ENCODE measurements around the gene MYO10.
"Not testable (repeated sequence)": the region's sequence is repeated elsewhere in the genome, so short reads cannot be mapped to it uniquely, and the experiment has no call there.

The MYO10 gene

DNA sequence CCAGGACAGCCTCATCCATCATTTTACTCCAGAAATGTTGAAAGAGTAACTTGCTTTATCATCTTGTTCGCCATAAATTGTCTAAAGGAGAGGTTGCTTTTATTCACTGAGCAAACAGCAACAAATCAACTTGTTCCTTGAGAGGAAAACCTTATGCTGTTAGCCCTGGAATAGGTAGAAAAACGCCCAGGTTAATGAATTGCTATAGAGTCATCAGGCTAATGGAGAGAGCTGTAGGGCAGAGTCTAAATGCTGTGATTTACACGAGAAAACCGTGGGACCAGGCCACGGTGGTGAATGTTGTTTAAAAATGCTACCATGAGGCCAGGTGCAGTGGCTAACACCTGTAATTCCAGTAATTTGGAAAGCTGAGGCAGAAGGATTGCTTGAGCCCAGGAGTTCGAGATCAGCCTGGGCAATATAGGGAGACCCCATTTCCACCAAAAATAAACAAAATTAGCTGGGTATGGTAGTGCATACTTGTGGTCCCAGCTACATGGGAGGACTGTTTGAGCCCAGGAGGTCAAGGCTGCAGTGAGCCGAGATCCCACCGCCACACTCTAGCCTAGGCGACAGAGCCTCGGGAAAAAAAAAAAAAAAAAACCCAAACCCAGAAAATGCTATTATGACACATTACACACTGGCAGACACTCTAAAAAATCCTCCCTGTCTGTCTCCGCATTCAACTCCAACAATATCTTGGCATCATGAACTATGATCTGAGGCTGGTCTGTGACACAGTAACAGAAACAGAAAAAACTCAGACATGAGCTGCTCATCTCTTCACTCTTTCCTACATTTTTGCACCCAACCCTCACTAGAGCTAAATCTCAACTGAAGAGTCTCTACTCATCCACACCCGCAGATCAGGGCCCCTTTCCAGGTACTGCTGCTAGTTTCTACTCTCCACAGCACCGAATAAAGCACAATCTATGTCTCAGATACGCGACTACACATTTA lies 200.7 kb downstream of the MYO10 start:
- DNase-seq: no peak

DNA sequence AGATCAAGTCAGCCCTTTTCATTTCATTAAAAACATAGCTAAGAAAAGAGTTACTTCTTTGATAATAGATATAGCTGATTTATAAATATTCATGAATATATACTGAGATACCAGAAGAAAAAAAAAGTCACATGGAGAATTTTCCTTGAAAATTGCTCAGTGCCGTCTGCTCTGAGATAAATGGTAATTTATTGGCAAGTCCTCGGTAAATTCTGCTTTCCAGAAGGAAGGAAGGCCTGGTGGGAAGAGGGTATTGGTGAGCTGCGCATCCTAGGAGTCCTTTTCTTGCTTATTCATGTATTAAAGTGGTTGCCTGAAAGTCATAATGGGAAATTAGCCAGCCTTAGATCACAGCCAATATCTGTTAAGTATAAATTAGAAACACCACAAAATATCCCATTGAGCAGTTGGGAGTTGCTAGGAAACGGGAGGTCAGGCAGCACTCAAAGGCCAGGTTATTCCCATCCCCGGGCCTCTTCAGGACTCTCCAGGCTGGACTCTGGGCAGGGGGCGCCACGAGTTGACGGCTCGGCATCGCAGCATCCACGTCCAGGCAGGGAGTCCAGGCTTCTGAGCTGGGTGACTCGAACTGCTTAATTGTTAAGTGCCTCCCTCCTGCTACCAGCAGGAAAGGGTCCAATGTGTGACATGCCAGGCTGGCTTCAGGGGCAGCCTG lies 202.6 kb downstream of the MYO10 start:
- DNase-seq: no peak

DNA sequence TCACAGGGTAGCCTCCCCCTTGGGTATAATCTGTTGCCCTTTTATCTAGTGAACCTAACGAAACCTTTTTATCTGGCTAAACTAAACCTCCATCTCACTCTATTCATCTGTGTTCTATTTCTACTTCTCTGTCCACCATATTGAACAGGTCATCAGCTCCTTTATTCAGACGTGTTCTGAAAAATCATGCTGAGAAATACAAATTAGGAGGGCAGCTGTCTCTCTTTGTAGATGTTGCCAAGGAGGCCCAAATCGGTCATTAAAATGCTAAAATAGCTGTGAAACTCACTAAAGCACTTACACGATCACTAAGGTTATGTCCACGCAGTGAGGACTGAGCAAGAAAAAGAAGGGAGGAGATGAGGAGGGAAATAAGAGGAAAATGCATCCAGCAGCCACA lies 203.7 kb downstream of the MYO10 start:
- no peak for DNase-seq

DNA sequence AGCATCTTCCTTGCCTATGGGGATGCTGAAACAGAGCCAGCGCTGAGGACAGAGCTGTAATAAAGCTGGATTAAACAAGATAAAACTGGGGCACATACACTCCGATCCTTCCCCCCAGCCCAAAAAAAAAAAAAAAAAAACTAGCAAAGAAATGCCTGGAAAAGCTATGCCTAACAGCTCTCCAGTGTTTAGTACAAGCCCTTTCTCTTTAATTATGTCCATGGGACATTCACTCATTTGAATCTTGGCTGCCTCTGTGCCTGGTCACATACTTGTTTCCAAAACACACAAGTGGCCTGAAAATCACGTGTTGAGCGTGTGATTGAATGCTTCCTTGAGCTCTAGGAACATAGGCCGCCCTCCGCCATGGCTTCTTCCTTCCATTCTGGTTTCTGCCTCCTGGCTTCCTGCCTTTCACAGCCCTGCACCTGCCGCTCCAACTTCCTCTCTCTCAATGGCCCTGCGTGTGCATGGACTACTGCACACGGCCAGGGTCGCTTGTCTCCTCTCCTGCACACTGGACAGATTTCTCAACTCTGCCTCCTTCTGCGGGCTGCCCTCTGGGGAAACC lies 208.2 kb downstream of the MYO10 start:
- no peak for DNase-seq

DNA sequence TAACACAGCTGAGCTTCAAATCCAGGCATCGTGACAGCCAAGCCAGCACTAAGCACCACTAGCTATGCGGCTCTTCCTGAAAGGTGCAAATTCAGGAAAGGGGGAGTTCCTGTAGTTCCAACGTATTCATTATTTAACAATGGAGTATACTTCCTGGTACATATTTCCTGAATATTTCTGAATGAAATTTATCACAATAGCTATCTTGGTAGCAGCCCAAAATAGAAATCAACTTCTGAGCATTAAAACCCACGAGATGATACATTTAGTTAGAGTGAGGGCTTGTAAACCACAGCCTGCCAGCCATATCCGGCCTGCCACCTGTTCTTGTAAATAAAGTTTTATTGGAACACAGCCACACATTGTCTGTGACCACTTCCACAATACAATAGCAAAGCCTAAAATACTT lies 209.5 kb downstream of the MYO10 start:
- no peak for DNase-seq

DNA sequence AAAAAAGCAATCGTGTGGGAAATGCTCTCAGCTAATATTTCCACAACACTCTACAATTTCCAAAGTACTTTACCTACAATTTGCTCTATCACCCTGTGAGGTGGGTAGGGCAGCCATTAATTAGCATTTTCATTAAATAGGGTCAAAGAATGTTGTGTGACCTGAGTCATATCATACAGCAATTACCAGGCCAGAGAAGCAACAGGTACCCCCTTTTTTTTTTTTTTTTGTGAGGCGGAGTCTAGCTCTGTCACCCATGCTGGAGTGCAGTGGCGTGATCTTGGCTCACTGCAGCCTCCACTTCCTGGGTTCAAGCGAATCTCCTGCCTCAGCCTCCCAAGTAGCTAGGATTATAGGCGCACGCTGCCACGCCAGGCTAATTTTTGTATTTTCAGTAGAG lies 210.5 kb downstream of the MYO10 start:
- DNase-seq: no peak

DNA sequence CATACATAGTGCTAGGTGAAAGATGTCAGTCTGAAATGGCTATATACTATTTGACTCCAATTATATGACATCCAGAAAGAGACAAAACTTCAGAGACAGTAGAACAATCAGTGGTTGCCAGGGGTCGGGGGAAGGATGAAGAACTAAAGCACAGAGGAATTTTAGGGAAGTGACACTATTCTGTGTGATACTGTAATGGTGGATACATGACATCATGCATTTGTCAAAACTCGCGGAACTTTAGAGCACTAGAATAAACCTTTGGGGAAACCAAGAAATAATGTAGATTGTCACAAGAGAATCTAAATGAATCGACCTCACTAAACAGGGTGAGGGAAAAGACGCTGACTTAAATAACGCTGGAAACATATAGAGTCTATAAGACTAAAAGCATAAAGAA lies 212.3 kb downstream of the MYO10 start:
- DNase-seq: no peak

DNA sequence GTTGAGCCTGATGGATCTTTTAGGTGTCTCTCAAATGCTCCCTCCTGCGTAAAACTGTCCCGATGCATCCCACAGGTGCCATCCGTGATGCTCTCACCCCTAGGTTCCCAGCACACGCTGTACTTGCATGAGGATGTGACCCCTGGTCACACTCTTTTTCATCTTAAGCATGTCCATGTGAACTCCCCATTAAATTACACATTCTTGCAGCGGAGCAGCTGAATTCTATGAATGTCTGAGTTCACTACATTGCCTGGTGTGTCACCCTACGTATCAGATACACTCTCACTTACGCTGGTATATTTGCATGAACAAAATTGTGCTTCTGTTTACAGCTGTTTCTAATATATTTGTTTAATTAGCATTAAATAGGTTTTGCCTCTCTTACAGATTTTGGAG lies 214.0 kb downstream of the MYO10 start:
- DNase-seq: no peak

DNA sequence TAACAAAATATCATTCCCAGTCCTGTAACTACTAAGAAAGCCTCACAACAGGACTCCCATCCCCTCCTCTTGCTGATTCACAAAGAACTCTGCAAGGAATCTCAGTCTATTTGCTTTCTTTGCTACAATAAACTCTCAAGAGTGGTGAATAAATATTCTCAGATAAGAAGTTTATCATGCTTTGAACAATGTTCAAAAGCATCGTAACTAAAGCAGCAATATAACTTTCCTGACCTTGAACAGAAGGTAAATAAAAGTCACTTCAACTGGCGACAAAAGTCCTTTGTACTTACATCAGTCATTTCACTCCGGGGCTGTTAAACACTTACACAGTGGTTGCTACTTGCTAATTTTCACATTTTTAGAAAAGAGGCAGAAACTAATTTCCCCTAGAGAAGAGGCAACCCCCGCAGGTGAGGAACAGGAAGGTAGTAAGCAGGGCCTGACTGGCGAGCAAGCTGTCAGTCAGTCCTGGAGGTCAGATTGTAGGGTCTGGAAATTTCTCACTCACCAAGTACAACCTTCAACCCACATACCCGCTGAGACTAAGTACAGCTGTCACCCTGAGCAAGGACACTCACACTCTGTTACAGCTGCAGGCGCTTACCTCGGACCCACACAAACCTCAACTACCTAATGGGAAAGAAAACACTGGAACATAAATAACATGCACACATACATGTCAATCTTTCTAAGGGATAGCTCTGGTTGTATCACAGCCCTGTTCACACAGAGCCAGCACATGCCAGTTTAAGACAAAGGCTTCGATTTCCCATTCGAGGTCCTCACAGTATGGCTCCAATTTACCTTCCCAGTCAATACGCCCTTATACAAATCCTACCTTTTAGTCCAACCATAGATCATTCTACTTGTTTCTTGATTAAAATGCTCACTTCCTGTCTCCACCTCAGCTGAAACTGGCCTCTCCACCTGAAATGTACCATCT lies 214.7 kb downstream of the MYO10 start:
- no peak for DNase-seq

DNA sequence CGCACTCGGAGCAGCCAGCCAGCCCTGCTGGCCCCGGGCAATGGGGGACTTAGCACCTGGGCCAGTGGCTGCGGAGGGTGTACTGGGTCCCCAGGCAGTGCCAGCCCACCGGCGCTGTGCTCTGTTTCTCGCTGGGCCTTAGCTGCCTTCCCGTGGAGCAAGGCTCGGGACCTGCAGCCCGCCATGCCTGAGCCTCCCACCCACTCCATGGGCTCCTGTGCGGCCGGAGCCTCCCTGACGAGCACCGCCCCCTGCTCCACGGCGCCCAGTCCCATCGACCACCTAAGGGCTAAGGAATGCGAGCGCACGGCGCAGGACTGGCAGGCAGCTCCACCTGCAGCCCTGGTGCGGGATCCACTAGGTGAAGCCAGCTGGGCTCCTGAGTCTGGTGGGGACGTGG lies 218.1 kb downstream of the MYO10 start:
- DNase-seq: not testable (repeated sequence)

DNA sequence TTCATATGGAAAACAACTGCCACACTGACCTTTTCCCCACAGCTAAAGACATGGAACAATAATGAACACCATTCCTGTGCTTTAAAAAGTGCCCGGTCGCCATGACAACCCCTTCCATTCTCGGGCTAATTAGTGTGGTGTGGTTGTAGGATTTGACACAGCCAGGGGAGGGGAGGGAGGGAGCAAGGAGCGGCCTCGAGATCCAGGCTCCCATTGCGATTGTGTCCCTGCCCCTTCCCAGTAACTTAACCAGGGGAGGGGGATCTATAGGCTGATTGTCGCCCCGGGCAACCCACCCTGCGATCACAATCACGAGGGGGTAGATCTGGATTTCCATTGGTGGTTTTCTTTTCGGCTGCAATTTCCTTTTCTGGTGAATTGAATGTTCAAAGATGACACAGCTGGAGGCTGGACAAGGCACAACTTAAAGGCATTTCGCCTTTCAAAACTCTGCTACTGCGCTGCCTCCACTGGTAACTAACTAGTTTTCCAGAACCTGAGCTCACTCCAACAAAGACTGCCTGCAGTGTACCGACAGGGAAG lies 222.6 kb downstream of the MYO10 start:
- no peak for DNase-seq

DNA sequence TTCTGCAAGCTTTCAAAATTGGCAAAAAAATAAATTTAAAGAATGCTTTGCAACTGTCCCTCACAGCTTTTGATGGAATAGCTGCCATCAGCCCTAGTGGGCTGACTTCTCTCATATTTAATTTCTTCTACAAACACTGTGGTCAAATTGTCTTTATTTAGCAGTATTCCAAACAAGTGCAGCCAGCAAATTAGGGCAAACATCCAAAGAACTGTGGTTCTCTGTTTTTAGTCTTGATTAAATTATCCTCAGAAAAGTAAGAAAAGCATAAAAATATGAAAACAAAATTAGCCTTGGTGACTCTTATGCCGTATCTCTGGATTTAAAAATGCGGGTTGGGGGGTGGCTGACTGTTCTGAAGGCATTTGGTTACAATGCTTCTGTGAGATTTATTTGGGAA lies 223.5 kb downstream of the MYO10 start:
- no peak for DNase-seq

DNA sequence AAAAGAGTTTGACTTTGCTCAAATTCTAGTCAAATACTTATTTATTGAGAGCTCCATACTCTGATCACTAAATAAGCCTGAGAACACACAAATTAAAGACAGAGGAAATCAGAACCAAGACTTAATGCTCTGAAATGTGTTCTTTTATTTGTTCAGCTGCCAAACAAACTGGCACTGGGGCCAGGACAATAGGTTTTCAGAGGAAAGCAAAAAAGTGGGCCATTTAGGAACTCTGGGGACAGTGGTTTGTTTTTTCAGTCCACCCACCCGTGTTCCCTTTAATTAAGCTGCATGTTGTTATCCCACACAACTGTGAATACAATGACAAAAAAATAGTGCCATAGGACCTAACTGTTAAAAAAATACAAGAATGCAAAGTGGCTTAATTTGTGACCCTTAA lies 223.9 kb downstream of the MYO10 start:
- DNase-seq: no peak

DNA sequence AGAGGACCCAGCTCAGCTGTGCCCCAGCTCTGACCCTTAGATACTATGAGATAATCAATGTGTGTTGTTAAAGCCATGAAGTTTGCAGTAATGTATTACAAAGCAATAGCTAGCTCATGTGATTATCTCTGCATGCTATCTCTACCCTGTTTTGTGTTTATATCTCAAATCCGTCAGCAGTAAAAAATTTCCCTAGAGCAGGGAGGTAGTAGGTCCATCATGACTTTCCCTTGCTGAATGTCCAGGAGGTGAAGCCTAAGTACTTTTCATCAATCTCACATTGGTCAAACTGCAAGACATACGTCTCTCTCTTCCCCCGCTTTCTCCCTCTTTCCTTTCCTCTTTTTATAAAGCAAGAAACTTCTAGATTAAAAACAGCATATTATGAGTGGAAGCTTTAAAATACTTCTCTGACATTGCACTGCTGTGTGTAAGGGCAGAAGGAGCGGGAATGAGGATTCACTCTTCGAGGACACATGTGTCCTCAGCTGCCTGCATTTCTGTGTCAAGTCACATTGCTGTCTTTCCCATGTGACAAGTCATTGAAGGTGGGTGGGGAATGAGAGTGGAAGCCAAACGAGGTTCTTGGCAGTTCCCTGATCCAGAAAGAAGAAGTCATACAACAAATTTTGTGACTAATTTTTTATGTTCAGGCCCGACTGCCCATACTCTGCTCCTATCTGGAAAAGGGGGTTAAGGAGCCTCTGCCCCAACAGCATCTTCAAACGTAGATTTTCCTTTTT lies 226.2 kb downstream of the MYO10 start:
- no peak for DNase-seq

DNA sequence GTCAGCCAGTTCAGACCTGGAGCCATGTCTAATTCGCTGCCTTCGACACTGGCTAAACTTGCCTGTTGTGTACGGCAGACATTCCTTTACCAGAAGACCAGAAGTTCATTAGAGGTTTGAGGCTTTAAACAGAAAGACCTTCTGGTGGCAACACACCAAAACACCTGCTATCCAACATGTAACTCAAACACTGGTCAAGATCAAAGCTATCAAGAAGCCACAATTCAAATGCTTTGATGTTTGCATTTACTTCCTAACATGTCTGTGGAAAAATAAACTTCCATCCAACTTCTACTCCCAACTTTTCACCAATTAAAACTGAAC lies 228.3 kb downstream of the MYO10 start:
- no peak for DNase-seq

DNA sequence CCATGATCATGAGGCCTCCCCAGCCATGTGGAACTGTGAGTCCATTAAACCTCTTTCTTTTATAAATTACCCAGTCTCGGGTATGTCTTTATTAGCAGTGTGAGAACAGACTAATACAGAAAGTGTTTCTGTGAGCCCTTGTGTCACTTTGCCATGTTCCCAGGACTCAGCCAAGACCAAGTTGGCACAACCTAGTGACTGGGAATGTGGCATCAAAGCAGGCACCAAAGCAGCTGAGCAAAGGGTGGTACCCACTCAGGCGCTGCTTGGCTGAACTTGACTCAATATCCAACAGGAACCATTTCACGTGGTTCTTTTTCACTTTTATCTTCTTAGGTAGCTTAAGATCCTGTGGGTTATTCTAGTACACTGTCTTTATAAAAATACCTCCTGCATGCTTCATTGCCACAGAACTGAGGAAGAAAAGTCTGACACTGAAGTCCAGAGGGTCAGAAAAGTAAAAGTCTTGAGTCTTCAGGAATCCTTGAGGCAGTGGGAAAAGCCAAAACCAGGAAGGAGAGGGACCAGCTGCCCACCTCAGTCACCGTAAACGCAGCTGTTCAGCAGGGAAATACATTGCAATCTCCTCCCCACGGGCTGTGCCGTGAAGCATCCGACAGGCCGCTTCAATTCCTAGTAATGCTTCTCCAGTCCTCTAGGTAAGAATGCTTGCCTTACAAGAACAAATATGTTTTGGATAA lies 228.8 kb downstream of the MYO10 start:
- DNase-seq: no peak

DNA sequence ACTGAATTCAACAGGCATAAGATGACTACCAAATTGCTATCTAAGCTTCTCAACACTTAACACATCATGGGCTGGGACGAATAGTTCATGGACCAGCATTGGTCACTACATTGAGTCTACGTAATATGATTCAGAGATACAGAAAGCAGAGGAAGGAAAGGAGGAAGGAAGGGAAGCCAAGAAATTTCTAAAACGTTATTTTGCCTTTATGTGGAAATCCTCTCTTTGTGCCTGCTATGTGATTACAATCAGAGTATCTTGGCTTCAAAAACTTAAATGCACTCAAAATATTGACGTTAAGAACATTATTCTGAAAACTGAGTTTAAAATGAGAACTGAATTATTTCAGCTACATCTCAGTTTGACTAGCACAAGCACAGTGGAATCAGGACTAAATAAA lies 231.1 kb downstream of the MYO10 start:
- no peak for DNase-seq

DNA sequence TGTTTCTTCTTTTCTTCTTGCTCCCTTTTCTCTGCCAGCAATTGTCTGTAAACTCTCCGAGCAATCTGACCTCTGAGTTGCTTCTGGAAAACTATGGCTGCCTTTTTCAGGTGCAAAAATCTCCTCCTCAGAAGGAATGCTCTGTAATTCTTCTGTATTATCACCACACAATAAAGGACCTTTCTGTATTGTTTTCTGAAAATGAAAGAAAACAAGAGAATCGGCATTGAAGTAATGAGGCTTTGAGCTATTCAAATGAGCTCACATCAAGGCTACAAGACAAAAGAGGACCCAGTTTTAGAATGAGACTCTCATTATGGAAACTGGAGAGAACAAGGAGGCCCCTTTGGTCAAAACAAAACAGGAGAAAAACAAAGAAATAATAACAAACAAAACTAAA lies 233.1 kb downstream of the MYO10 start:
- DNase-seq: no peak

DNA sequence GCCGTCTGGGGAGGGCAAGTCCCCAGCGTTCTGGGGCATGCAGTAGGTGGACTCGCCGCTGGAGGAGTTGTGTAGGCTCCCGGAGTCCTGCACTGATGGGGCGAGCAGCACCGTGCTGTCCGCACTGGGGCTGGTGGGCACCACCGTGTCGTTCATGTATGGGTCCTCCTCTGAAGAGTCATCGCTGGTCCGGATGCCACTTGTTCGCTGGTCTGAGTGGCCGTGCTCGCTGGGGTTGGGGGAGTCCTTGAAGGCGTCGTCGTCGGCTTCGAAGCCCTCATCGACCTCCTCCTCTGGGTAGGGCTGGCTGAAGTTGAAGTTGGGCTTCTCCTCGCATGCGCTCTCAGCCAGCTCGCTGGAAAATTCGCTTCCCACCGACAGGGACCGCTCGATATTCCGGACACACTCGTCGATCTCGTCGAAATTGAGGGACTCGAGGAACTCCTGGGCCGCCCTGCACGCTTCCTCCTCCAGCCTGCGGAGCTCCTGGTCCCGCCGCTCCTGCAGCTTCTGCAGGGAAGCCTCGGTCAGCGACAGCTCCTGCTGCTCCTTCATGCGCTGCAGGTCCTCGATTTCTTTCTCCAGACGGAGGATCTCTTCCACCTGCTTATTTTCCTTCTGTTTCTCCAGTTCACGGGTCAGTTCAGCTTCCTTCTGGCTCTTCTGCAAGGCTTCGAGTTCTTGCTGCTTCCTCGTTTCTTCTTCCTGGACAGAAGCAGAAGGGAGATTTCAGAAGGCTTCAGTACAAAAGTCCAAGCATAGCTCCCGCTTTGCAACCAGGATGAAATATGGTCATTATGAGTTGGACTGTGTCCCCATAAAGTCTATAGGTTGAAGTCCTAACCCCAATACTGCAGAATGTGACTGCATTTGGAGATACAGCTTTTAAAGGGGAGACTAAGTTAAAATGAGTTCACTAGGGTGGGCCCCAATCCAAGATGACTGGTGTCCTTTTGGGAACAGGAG lies 234.7 kb downstream of the MYO10 start:
- DNase-seq: no peak

DNA sequence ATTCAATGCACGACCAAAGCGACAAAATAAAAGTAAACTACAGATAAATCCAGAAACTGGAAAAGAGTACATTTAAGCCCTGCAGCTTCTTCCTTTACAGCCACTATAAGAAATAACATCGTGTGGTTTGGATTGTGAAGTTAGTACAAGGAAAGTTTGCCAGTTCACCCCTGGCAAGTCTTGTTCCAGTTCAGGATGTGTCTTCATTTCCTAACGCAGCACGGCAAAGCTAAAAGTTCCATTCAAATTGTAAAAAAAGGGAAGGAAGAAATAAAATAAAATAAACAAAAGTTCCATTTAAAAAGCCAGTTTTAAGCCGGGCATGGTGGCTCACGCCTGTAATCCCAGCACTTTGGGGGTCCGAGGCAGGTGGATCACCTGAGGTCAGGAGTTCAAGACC lies 236.0 kb downstream of the MYO10 start:
- no peak for DNase-seq
